Activated naive CD4-positive, alpha-beta T cell treated with anti-CD3 and anti-CD28 coated beads for 36 hours (primary cell): Measurements from ENCODE around the gene CALML3. TPM values are rescaled to one million over a fixed set of nuclear protein-coding genes. Genes with fewer than 3 reads are reported as not detected.
"Not testable (repeated sequence)": the region's sequence is repeated elsewhere in the genome, so short reads cannot be mapped to it uniquely, and the experiment has no call there.

Experiments
- CTCF ChIA-PET: fragments of 350-600 bp; sonication (Branson Sonifier 250); formaldehyde crosslinking; loops from one replicate; lab custom pipeline; 2021; ENCODE audit warnings: antibody characterized with exemption; lab: Charles Lee
- DNase-seq: peaks from one replicate; pipeline ENCODE4 v3.0.0-alpha.2; 2020
- H3K27ac Mint-ChIP-seq: one replicate; pipeline ENCODE4 v1.8.0; 2021; ENCODE audit warnings: mild to moderate bottlenecking, mixed read lengths
- H3K27me3 Mint-ChIP-seq: one replicate; pipeline ENCODE4 v1.8.0; 2021; ENCODE audit warnings: low read depth, mixed read lengths
- H3K36me3 Mint-ChIP-seq: one replicate; pipeline ENCODE4 v1.8.0; 2021; ENCODE audit warnings: low read depth, mixed read lengths
- H3K4me1 Mint-ChIP-seq: one replicate; pipeline ENCODE4 v1.8.0; 2021; ENCODE audit warnings: low read depth, mixed read lengths
- H3K4me3 Mint-ChIP-seq: one replicate; pipeline ENCODE4 v1.8.0; 2021; ENCODE audit warnings: mild to moderate bottlenecking, moderate library complexity, mixed read lengths
- H3K9me3 Mint-ChIP-seq: one replicate; pipeline ENCODE4 v1.8.0; 2021; ENCODE audit warnings: mixed read lengths
- intact Hi-C: fragments of 100-400 bp; cut with micrococcal nuclease; formaldehyde crosslinking; loops from one replicate; pipeline ENCODE4 v1.15.1; 2023
- total RNA-seq, 2 experiments: library from RNA; stranded (reverse); gene quantifications; one replicate each; pipeline ENCODE4 v1.2.3, GENCODE V29; 2021

Gene CALML3
- not detected for total RNA-seq

DNA sequence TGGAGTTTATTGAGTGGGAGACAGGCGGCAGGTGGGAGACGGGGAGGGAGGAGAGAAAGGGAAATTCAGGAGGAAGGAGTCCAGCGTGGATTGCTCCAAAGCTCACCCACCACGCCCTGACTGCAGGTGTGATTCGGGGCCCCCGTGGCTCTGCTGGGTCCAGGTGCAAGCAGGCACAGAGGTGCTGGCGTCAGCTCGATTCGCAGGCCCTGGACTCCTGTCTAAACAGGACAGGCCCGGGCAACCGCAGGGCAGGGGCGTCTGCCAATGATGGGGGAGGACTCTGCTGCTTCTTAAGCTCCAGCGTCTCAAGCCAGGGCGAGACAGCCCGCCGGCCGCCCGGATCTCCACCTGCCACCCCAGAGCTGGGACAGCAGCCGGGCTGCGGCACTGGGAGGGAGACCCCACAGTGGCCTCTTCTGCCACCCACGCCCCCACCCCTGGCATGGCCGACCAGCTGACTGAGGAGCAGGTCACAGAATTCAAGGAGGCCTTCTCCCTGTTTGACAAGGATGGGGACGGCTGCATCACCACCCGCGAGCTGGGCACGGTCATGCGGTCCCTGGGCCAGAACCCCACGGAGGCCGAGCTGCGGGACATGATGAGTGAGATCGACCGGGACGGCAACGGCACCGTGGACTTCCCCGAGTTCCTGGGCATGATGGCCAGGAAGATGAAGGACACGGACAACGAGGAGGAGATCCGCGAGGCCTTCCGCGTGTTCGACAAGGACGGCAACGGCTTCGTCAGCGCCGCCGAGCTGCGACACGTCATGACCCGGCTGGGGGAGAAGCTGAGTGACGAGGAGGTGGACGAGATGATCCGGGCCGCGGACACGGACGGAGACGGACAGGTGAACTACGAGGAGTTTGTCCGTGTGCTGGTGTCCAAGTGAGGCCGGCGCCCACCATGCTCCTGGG is at the start of gene CALML3:
Gene CALML3 (plus strand): TSS at position 321 of the 920 bp plus-strand sequence. CDS start 125 bp downstream, at position 446.
- H3K27me3 Mint-ChIP-seq: no peaks in the 10 kb centered on the region
- intact Hi-C loops: no loop called here
- DNase-seq: no peak
- no peaks in the 10 kb centered on the region for H3K36me3 Mint-ChIP-seq
- H3K27ac Mint-ChIP-seq: no peak within 1 kb of the TSS
- no peak within 1 kb of the TSS for H3K4me3 Mint-ChIP-seq
- CTCF ChIA-PET: interaction anchor here (0.5 kb wide), 1 partner anchor 104 kb away, joined by 5 read pairs; no protein-coding TSS in a partner anchor
- no peaks in the 10 kb centered on the region for H3K4me1 Mint-ChIP-seq
- H3K9me3 Mint-ChIP-seq: no peaks in the 10 kb centered on the region

DNA sequence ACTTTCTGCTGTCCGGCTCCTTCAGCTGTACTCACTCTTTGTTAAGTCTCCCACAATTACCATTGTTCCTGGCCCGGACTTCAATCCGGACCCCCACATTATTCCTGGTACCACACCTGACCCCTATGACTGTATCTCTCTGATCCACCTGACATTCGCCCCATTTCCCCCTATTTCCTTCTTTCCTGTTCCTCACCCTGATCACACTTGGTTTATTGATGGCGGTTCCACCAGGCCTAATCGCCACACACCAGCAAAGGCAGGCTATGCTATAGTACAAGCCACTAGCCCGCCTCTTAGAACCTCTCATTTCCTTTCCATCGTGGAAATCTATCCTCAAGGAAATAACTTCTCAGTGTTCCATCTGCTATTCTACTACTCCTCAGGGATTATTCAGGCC is 49.7 kb upstream of the CALML3 start:
- intact Hi-C loops, H3K9me3 Mint-ChIP-seq, H3K27me3 Mint-ChIP-seq, CTCF ChIA-PET, H3K4me1 Mint-ChIP-seq, H3K36me3 Mint-ChIP-seq, H3K27ac Mint-ChIP-seq, DNase-seq, H3K4me3 Mint-ChIP-seq: not testable (repeated sequence)

DNA sequence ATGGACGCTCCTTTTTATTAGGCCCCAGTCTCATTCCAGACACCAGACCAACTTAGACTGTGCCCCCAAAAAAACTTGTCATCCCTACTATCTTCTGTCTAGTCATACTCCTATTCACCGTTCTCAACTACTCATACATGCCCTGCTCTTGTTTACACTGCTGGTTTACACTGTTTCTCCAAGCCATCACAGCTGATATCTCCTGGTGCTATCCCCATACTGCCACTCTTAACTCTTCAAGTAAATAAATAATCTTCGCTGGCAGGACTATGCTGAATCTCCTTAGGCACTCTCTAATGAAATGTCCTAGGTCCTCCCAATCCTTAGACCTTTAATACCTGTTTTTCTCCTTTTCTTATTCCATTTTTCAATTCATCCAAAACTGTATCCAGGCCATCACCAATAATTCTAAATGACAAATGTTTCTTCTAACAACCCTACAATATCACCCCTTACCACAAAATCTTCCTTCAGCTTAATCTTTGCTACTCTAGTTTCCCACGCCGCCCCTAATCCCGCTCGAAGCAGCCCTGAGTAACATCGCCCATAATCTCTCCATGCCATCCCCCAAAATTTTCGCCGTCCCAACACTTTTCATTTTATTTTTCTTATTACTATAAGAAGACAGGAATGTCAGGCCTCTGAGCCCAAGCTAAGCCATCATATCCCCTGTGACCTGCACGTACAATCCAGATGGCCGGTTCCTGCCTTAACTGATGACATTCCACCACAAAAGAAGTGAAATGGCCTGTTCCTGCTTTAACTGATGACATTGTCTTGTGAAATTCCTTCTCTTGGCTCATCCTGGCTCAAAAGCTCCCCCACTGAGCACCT is 48.6 kb upstream of the CALML3 start:
- H3K27ac Mint-ChIP-seq, H3K9me3 Mint-ChIP-seq, DNase-seq, CTCF ChIA-PET, H3K36me3 Mint-ChIP-seq, intact Hi-C loops, H3K4me1 Mint-ChIP-seq, H3K4me3 Mint-ChIP-seq, H3K27me3 Mint-ChIP-seq: not testable (repeated sequence)

DNA sequence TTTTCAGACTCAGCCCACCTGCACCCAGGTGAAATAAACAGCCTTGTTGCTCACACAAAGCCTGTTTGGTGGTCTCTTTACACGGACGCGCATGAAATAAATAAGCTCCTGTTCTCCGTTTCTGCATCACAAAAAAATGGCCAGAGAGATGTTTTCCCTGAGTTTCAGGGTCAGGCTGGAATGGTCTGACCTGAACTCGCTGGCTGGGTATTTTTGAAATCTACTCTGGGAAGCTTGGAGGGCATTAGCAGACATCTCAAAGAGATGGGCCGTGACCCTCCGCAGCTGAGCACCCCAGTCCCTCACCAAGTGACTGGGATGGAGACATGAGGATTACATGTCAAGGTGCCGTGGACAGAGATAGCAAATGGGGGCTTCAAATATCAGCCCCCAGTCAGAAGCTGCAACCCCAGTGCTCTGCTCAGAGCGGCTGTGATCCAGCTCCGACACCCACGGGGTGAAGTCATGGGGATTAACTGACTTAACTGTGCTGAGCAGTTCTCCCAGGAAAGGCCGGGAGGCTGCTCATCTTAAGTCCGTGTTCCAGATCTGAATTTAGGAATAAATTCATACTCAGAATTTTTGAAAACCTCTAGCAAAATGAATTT is 47.7 kb upstream of the CALML3 start:
- no peak overlapping the region for H3K4me3 Mint-ChIP-seq
- no peak overlapping the region for H3K27ac Mint-ChIP-seq
- no peaks in the 10 kb centered on the region for H3K36me3 Mint-ChIP-seq
- H3K4me1 Mint-ChIP-seq: no peaks in the 10 kb centered on the region
- CTCF ChIA-PET: no interaction called here
- H3K27me3 Mint-ChIP-seq: no peaks in the 10 kb centered on the region
- H3K9me3 Mint-ChIP-seq: no peaks in the 10 kb centered on the region
- intact Hi-C loops: no loop called here
- no peak for DNase-seq

DNA sequence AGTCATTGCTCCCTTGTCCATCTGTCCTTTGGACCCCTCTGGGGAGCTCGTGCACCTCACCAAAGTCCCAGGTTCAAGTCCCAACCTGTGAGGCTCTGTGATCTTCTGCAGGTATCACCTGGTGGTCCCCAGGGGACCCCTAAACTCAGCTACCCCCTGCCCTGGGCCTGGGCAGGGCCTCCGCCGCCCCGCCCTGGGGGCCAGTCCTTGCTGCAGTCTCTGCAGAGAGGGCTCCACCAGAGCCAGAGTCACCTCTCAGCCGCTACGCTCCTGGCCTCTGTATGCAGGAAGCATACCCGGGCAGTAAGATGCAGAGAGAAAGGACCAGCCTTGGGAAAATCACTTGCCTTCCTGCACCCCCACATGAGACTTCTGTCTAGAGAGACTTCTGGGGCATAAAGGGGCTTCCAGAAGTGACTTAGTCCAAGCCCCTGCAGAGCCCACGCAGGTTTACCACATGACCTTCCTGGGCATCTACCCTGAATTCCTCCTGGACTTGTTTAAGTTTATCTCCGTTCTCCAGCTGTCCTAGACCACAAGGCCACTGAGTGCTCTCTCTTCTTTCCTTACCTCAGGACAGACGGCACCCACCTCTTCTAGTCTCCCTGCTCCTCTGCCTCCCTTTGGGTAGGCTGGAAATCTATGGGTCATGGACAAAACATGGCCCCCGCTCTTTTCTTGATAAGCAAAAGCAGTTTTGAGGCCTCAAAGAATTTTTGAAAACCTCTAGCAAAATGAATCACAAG is 46.6 kb upstream of the CALML3 start:
- no peaks in the 10 kb centered on the region for H3K9me3 Mint-ChIP-seq
- CTCF ChIA-PET: no interaction called here
- intact Hi-C loops: no loop called here

DNA sequence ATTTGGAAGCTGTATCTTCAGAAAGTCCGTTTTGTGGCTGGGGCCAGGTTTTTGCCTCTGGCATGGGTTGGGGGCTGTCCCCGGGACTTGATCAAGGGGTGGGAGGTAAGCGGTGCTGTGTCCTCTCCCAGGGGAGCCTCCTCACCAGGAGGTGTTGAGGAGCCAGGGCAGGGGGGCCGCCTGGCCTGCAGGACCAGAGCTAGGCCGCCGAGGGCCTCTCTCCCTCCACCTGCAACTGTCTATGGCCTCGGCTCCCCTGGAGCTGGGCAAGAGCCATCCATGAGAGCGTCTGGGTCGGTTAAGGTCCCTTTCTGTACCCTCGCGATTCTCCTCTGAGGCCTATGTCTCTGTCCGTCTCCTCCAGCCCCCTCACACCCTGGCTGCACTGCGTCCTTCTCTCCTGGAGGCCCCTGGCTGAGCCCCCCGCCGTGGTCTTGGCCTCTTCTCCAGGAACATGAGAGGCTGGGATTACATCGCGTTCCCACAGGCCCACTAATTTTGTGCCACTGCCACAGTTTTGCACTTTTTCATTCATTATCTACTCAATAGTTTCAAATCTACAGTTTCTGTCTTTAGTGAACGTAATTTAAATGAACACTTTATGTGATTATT is 46.0 kb upstream of the CALML3 start:
- no peak overlapping the region for H3K4me3 Mint-ChIP-seq
- H3K27me3 Mint-ChIP-seq: no peaks in the 10 kb centered on the region
- no peak for DNase-seq
- intact Hi-C loops: no loop called here
- no peak overlapping the region for H3K27ac Mint-ChIP-seq
- H3K4me1 Mint-ChIP-seq: no peaks in the 10 kb centered on the region
- H3K36me3 Mint-ChIP-seq: no peaks in the 10 kb centered on the region
- CTCF ChIA-PET: interaction anchor here (1.1 kb wide), 1 partner anchor 144 kb away, joined by 3 read pairs; no protein-coding TSS in a partner anchor
- no peaks in the 10 kb centered on the region for H3K9me3 Mint-ChIP-seq

More for the DNA sequence above, 46.6 kb upstream of the CALML3 start:
- DNase-seq: no peak
- Mint-ChIP-seq H3K27me3 (no peaks in the 10 kb centered on the region), H3K27ac (no peak overlapping the region), H3K36me3 (no peaks in the 10 kb centered on the region), H3K4me3 (no peak overlapping the region), H3K4me1 (no peaks in the 10 kb centered on the region)

DNA sequence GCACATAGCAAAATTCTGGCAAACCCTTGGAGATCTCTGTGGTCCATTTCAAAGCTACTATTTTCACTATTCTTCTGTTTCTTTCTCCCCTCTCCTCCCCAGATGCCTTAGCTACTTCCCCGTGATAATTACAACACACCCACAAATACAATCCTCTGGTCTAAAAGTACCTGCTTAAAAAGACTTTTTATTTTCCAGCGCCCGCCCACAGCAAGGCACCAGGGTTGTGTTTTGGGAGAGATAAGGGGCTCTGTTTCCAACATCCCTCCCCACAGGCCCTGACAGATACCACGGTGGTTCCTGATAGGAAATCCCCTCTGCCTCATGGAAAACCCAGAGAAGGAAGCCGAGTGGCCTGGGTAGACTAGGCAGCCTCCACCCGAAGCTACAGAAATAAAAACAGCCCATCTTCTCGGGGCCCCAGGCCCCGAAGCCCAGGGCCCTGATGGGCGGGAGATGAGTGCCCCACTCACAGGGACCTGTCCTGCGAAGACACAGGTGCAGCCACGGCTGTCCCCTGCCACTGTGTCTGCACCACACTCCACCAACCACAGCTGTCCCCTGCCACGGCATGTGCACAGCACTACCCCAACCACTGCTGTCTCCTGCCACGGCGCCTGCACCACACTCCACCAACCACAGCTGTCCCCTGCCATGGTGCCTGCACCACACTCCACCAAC is 45.1 kb upstream of the CALML3 start:
- Mint-ChIP-seq H3K9me3 (no peaks in the 10 kb centered on the region), H3K4me1 (no peaks in the 10 kb centered on the region), H3K4me3 (no peak overlapping the region), H3K27me3 (no peaks in the 10 kb centered on the region), H3K27ac (no peak overlapping the region), H3K36me3 (no peaks in the 10 kb centered on the region)
- intact Hi-C loops: no loop called here
- CTCF ChIA-PET: interaction anchor here (1.1 kb wide), 1 partner anchor 143 kb away, joined by 3 read pairs; no protein-coding TSS in a partner anchor
- no peak for DNase-seq

DNA sequence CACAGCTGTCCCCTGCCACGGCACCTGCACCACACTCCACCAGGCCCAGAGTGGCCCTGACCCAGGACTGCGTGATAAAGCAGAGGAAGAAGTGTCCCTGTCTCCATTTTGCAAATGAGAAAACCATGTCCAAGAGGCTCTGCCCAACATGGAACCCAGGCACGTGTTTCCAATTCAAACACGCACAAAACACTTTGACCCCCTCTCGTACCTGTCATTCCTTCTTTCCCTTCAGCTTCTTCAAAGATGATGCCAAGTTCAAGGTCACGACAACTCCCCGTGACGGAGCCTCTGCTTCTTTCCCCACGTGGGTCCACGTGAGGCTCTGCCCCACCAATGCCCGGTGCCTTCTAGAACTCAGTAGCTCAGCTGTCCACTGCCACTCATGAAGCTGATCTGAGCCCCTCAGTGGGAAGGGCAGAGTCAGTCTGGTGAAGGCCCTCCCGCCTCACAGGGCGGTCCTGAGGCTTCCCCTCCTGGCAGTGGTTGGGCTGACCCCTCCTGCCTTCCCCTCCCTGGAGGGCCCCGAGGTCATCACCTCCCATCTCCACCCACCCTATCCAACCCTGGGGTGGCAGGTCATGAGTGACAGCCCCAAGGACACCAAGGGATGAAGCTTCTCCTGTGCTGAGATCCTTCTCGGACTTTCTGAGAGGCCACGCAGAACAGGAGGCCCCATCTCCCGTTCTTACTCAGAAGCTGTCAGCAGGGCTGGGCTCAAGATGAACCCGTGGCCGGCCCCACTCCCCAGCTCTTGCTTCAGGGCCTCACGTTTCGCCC is 44.4 kb upstream of the CALML3 start:
- Mint-ChIP-seq H3K36me3 (no peaks in the 10 kb centered on the region), H3K27ac (no peak overlapping the region), H3K27me3 (no peaks in the 10 kb centered on the region), H3K4me1 (no peaks in the 10 kb centered on the region), H3K9me3 (no peaks in the 10 kb centered on the region), H3K4me3 (no peak overlapping the region)
- intact Hi-C loops: no loop called here
- DNase-seq: no peak
- CTCF ChIA-PET: no interaction called here

DNA sequence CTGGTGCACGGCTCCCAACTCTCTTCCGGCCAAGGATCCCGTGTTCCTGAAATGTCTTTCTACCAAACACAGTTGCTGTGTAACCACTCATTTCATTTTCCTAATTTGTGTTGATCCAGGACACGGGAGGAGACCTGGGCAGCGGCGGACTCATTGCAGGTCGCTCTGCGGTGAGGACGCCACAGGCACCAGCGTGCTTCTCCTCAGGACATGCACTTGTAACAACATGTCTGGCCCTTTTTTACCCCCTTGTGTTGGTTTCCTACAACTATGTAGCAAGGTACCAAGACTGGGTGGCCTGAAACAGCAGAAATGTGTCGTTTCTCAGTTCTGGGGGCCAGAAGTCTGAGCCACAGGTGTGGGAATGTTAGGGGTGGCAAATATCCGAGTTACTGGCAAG is 43.6 kb upstream of the CALML3 start:
- H3K36me3 Mint-ChIP-seq: no peaks in the 10 kb centered on the region
- H3K4me1 Mint-ChIP-seq: no peaks in the 10 kb centered on the region
- intact Hi-C loops: no loop called here
- no peak overlapping the region for H3K4me3 Mint-ChIP-seq
- CTCF ChIA-PET: no interaction called here
- no peaks in the 10 kb centered on the region for H3K9me3 Mint-ChIP-seq
- no peaks in the 10 kb centered on the region for H3K27me3 Mint-ChIP-seq
- DNase-seq: no peak
- H3K27ac Mint-ChIP-seq: no peak overlapping the region

DNA sequence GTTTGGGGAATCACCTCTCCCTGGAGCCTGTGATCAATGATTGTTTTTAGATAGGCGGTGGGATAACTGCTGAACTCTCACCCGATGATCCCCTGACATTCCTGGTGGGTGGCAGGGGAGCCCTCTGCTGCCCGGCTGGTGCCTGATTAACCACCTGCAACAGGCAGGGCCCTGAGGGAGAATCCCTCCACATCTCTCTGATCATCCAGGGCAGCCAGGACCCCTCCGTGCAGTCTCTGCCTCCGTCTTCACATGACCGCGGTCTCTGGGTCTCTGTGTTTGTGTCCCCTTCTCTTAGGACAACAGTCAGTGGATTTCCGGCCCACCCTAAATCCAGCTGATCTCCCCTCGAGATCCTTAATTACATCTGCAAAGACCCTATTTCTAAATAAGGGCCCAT is 42.7 kb upstream of the CALML3 start:
- intact Hi-C loops: no loop called here
- Mint-ChIP-seq H3K36me3 (no peaks in the 10 kb centered on the region), H3K9me3 (no peaks in the 10 kb centered on the region), H3K4me3 (no peak overlapping the region), H3K4me1 (no peaks in the 10 kb centered on the region), H3K27me3 (no peaks in the 10 kb centered on the region), H3K27ac (no peak overlapping the region)
- CTCF ChIA-PET: no interaction called here
- no peak for DNase-seq

DNA sequence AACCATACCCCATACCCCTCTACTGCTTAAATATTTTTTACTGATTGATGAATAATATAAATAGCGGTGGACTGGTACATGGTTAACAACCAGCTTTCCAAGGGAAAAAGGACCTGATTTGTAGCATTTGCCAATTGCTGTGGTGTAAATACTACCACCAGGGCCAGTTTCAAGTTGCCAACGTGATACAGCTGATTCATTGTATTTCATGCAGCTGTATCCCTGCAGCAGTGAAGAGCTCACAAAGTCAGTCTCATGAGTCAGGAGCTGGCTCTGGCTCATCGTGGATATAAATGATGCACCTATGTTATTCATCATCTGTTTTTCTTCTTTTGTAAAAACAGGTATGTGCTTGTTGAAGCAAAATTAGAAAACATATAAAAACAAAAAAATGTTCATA is 40.6 kb upstream of the CALML3 start:
- CTCF ChIA-PET: no interaction called here
- no peaks in the 10 kb centered on the region for H3K27me3 Mint-ChIP-seq
- H3K9me3 Mint-ChIP-seq: no peaks in the 10 kb centered on the region
- no peak for DNase-seq
- no peak overlapping the region for H3K27ac Mint-ChIP-seq
- no peaks in the 10 kb centered on the region for H3K36me3 Mint-ChIP-seq
- intact Hi-C loops: no loop called here
- H3K4me3 Mint-ChIP-seq: no peak overlapping the region
- H3K4me1 Mint-ChIP-seq: no peaks in the 10 kb centered on the region
